SKM-1 (cell line): ENCODE data around the gene RGS6.

ENCODE experiments used
- DNase-seq: peaks from one replicate; lab custom pipeline; 2025; ENCODE audit not compliant: unreplicated experiment; lab: John Stamatoyannopoulos, UW

The RGS6 gene

GRCh38 chr14:72303930-72304329, 371.7 kb downstream of the RGS6 start:
- DNase-seq: no peak

GRCh38 chr14:72305561-72305960, 373.3 kb downstream of the RGS6 start:
- DNase-seq: no peak

- no peak for DNase-seq
These were observed 376.8 kb downstream of the RGS6 start for GRCh38 chr14:72308967-72309485.

GRCh38 chr14:72311116-72311515, 378.9 kb downstream of the RGS6 start:
- no peak for DNase-seq

GRCh38 chr14:72311516-72311915, 379.3 kb downstream of the RGS6 start:
- DNase-seq: no peak

GRCh38 chr14:72314808-72315435, 382.7 kb downstream of the RGS6 start:
- DNase-seq: no peak

- DNase-seq: no peak
These were observed 383.5 kb downstream of the RGS6 start for GRCh38 chr14:72315714-72316113.

- no peak for DNase-seq
These were observed 386.4 kb downstream of the RGS6 start for GRCh38 chr14:72318648-72319047.

- DNase-seq: no peak
These were observed 399.8 kb downstream of the RGS6 start for GRCh38 chr14:72332046-72332445.

GRCh38 chr14:72332871-72333270, 400.6 kb downstream of the RGS6 start:
- DNase-seq: no peak

- no peak for DNase-seq
These were observed 401.1 kb downstream of the RGS6 start for GRCh38 chr14:72333357-72333756.

- DNase-seq: no peak
These were observed 404.2 kb downstream of the RGS6 start for GRCh38 chr14:72336311-72336980.

GRCh38 chr14:72341237-72341636, 409.0 kb downstream of the RGS6 start:
- no peak for DNase-seq

- DNase-seq: no peak
These were observed 409.5 kb downstream of the RGS6 start for GRCh38 chr14:72341686-72342085.

GRCh38 chr14:72347118-72347517, 414.9 kb downstream of the RGS6 start:
- no peak for DNase-seq

GRCh38 chr14:72350215-72350614, 418.0 kb downstream of the RGS6 start:
- DNase-seq: no peak

GRCh38 chr14:72352012-72352411, 419.8 kb downstream of the RGS6 start:
- DNase-seq: no peak

- no peak for DNase-seq
These were observed 434.4 kb downstream of the RGS6 start for GRCh38 chr14:72366619-72367018.

- no peak for DNase-seq
These were observed 436.9 kb downstream of the RGS6 start for GRCh38 chr14:72369106-72369505.

GRCh38 chr14:72377016-72377415, 444.8 kb downstream of the RGS6 start:
- DNase-seq: no peak

GRCh38 chr14:72380456-72380855, 448.2 kb downstream of the RGS6 start:
- DNase-seq: no peak

GRCh38 chr14:72383865-72384264, 451.6 kb downstream of the RGS6 start:
- no peak for DNase-seq

GRCh38 chr14:72387726-72388125, 455.5 kb downstream of the RGS6 start:
- DNase-seq: no peak
